A673 (cell line): ENCODE measurements around the gene CTNNA2. TPM values are rescaled to one million over a fixed set of nuclear protein-coding genes. Genes with fewer than 3 reads are reported as not detected.

ENCODE experiments used
- BruUV-seq: library from RNA; stranded (reverse); fragments of 400-500 nt; replicated peaks from 2 replicates; lab custom pipeline; 2021; lab: Mats Ljungman, UMichigan
- CTCF ChIA-PET: fragments of 300-600 bp; sonication (Branson Sonifier 250); formaldehyde crosslinking; loops from one replicate; lab custom pipeline; 2022; ENCODE audit warnings: antibody characterized with exemption; lab: Charles Lee
- POLR2A ChIA-PET: fragments of 300-600 bp; sonication (Branson Sonifier 250); formaldehyde crosslinking; loops from one replicate; lab custom pipeline; 2022; ENCODE audit warnings: antibody characterized with exemption; ENCODE audit not compliant: low non-redundant PET; lab: Charles Lee
- DNase-seq: peaks from one replicate; pipeline ENCODE4 v3.0.0-alpha.2; 2015; ENCODE audit warnings: low spot score
- H3K27ac ChIP-seq: fragments of 200-600 bp; sonication (generic); 2 replicates; pipeline ENCODE4 v1.5.1; 2016; ENCODE audit warnings: mixed run types, low read depth, mild to moderate bottlenecking, mixed read lengths, antibody characterized with exemption, low read length; ENCODE audit not compliant: poor library complexity, severe bottlenecking
- H3K27me3 ChIP-seq: fragments of 200-600 bp; sonication (generic); replicated peaks from 2 replicates; pipeline ENCODE4 v1.6.1; 2017; ENCODE audit warnings: mixed run types, low read depth, mild to moderate bottlenecking, mixed read lengths, antibody characterized with exemption, low read length; ENCODE audit not compliant: insufficient read depth, poor library complexity
- H3K36me3 ChIP-seq: fragments of 200-600 bp; sonication (generic); 2 replicates; pipeline ENCODE4 v1.6.1; 2016; ENCODE audit warnings: mixed run types, mild to moderate bottlenecking, mixed read lengths, antibody characterized with exemption, low read length; ENCODE audit not compliant: insufficient read depth, poor library complexity, severe bottlenecking
- H3K4me1 ChIP-seq: fragments of 200-600 bp; sonication (generic); 2 replicates; pipeline ENCODE4 v1.6.1; 2017; ENCODE audit warnings: mixed run types, mild to moderate bottlenecking, mixed read lengths, antibody characterized with exemption, low read length; ENCODE audit not compliant: insufficient read depth, poor library complexity, severe bottlenecking
- H3K4me3 ChIP-seq: fragments of 200-600 bp; sonication (generic); 2 replicates; pipeline ENCODE4 v1.5.1; 2016; ENCODE audit warnings: low read depth, mixed run types, mild to moderate bottlenecking, mixed read lengths, low read length; ENCODE audit not compliant: poor library complexity, severe bottlenecking
- H3K9me3 ChIP-seq: fragments of 200-600 bp; sonication (generic); 2 replicates; pipeline ENCODE4 v1.6.1; 2016; ENCODE audit warnings: mixed run types, low read depth, mild to moderate bottlenecking, mixed read lengths, antibody characterized with exemption, low read length; ENCODE audit not compliant: poor library complexity, severe bottlenecking
- EZH2 ChIP-seq: fragments of 200-600 bp; sonication (generic); IDR thresholded peaks from 2 replicates; pipeline ENCODE4 v1.6.1; 2017; ENCODE audit warnings: borderline replicate concordance, low read depth, mild to moderate bottlenecking, mixed read lengths, antibody characterized with exemption, low read length; ENCODE audit not compliant: poor library complexity, severe bottlenecking
- intact Hi-C: fragments of 100-400 bp; cut with micrococcal nuclease; formaldehyde crosslinking; loops from one replicate; pipeline ENCODE4 v1.10.0; 2022; ENCODE audit not compliant: unreplicated experiment
- total RNA-seq: library from RNA; stranded (reverse); gene quantifications from 2 replicates; pipeline ENCODE4 v1.2.3, GENCODE V29; 2021
- TF ChIP-seq, protein P1 (sequence below): fragments of 300-800, 200-600 bp; sonication (generic); conservative IDR thresholded peaks from 2 replicates; pipeline ENCODE4 v1.5.1; 2017; ENCODE audit warnings: low read depth, mild to moderate bottlenecking, antibody characterized with exemption, low read length, moderate library complexity, mixed read lengths

Gene CTNNA2
- total RNA-seq, 1 experiment from 2014 or later, result not detected

DNA sequence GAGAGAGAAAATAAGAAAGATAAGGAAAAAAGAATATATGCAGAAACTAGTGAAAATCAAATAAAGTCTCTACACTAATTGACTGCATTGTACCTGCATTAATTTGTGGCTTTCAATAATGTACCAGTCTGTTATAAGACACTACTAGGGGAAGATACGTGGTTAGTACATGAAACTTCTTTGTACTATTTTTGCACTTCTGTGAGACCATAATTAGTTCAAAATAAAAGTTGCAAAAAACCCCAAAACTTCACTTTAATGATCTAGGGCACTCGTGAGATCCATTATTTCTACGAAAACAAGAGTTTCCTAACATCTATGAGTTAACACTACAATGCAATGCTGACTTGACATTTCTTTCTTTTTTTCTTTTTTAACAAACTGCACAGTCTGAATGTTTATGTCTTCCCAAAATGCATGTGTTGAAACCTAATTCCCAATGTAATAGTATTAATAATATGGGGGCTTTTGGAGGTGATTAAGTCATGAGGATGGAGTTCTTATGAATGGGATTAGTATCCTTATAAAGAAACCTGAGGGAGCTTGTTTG is 954.5 kb downstream of the CTNNA2 start:
- intact Hi-C loops, result no loop called here
- DNase-seq, result no peak
- BruUV-seq, result no TSS peak
- no peak for TF ChIP-seq EZH2
- Histone ChIP-seq H3K9me3 (no peaks in the 10 kb centered on the region), H3K36me3 (no peaks in the 10 kb centered on the region), H3K4me1 (no peaks in the 10 kb centered on the region), H3K27ac (no peak overlapping the region), H3K27me3 (no peaks in the 10 kb centered on the region), H3K4me3 (no peak overlapping the region)
- ChIA-PET CTCF (no interaction called here), POLR2A (no interaction called here)

DNA sequence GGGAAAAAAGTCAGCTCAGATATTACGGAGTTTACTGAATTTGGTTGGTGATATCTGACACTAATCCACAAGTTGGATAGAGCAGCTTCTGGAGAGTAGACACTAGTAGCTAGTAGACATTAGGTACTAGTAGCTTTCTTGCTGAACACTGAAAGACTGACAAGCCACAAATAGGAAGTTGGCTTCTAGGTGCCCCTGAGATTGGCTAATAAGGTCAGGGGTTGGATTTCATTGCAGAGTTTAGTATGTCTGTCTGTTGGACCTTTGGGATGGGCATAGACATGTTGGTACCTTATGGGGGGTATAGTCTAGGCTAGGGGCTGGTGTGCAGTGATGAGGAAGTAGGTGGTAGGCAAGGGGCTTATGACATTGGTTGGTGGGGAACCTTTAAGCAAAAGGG is 956.6 kb downstream of the CTNNA2 start:
- Histone ChIP-seq H3K4me1 (no peaks in the 10 kb centered on the region), H3K27ac (no peak overlapping the region), H3K4me3 (no peak overlapping the region), H3K36me3 (no peaks in the 10 kb centered on the region), H3K27me3 (no peaks in the 10 kb centered on the region), H3K9me3 (peaks cover 5% of the 10 kb centered on the region)
- POLR2A ChIA-PET, result no interaction called here
- TF ChIP-seq, protein P1, sequence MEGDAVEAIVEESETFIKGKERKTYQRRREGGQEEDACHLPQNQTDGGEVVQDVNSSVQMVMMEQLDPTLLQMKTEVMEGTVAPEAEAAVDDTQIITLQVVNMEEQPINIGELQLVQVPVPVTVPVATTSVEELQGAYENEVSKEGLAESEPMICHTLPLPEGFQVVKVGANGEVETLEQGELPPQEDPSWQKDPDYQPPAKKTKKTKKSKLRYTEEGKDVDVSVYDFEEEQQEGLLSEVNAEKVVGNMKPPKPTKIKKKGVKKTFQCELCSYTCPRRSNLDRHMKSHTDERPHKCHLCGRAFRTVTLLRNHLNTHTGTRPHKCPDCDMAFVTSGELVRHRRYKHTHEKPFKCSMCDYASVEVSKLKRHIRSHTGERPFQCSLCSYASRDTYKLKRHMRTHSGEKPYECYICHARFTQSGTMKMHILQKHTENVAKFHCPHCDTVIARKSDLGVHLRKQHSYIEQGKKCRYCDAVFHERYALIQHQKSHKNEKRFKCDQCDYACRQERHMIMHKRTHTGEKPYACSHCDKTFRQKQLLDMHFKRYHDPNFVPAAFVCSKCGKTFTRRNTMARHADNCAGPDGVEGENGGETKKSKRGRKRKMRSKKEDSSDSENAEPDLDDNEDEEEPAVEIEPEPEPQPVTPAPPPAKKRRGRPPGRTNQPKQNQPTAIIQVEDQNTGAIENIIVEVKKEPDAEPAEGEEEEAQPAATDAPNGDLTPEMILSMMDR, result no peak
- TF ChIP-seq EZH2, result no peak
- no TSS peak for BruUV-seq
- DNase-seq, result no peak
- CTCF ChIA-PET, result no interaction called here
- intact Hi-C loops, result no loop called here

DNA sequence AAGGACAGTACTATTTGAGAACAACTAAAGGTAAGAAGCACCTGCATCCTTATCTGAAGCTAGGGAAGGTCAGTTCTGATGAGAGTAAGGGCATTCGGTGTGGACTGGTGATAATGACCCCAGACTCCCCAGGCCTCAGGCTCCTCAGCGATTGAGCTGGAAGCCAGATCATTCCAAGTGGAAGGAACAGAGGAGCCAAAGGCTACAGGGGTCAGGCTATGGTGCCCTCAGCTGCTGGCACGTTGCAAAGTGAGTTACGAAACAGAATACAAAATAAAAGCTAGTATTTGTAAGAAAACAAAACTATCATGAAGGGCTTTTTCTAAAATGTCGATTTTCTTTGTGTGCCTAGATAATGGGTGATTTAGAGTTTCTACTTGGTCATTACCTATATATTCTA is 960.2 kb downstream of the CTNNA2 start:
- intact Hi-C loops, result no loop called here
- H3K4me3 ChIP-seq, result no peak overlapping the region

More for the DNA sequence above, 960.2 kb downstream of the CTNNA2 start:
- DNase-seq, result no peak
- H3K4me1 ChIP-seq, result no peaks in the 10 kb centered on the region
- ChIA-PET POLR2A (no interaction called here), CTCF (no interaction called here)
- no peaks in the 10 kb centered on the region for H3K36me3 ChIP-seq
- no peaks in the 10 kb centered on the region for H3K27me3 ChIP-seq
- H3K9me3 ChIP-seq, result peaks cover 5% of the 10 kb centered on the region
- H3K27ac ChIP-seq, result no peak overlapping the region
- no TSS peak for BruUV-seq
- TF ChIP-seq EZH2, result no peak
- TF ChIP-seq, protein P1, result no peak
